HG02623 (cell line): ENCODE measurements around the gene TP53INP2.
"Not testable (repeated sequence)": the region's sequence is repeated elsewhere in the genome, so short reads cannot be mapped to it uniquely, and the experiment has no call there.

Source experiments
- ATAC-seq: cut with Tn5 transposase; IDR thresholded peaks from one replicate; pipeline ENCODE4 v1.9.1; 2021; ENCODE audit warnings: moderate library complexity; ENCODE audit not compliant: unreplicated experiment

The TP53INP2 gene, protein sequence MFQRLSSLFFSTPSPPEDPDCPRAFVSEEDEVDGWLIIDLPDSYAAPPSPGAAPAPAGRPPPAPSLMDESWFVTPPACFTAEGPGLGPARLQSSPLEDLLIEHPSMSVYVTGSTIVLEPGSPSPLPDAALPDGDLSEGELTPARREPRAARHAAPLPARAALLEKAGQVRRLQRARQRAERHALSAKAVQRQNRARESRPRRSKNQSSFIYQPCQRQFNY

DNA sequence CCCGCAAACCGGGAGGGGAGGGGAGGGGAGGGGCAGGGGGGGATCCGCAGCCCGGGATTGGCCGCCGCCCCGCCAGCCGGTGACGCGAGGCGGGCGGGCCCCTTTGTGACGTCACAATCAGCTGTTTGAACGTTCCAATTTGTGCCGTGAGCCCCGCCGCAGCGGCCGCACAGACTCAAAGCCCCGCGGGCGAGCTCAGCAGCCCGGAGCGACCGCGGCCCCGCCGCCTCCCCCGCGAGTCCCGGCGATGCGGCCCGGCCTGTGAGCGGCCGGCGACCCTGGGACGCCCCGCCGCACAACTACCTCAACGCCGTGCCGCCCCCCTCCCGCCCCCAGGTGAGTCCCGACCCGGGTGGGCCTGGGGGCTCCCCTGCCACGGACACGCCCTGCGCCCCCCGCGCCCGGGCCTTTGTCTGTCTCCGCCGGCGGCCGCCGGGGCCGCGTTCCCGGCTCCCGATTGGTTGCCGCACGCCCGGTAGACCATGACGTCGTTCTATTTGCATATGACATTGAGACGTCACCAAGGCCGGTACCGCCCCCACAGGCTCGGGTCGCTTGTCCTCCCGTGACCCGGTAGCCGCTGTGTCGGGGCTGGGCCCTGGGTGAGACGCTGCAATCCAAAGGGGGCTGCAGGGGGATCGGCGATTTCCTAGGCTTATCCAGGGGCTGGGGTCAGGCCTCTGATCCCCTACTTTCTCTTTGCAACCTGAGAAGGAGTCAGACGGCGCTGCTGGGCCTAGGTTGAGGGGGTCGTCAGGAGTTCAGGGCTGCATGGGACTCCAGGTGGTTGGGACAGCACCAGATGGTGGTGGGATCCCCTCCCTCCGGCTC, at the start of gene TP53INP2:
Gene TP53INP2 (plus strand): TSS at position 168 of the 831 bp plus-strand sequence. CDS start 4,396 bp downstream, outside the sequence.
- ATAC-seq, result peak; percentile 56

DNA sequence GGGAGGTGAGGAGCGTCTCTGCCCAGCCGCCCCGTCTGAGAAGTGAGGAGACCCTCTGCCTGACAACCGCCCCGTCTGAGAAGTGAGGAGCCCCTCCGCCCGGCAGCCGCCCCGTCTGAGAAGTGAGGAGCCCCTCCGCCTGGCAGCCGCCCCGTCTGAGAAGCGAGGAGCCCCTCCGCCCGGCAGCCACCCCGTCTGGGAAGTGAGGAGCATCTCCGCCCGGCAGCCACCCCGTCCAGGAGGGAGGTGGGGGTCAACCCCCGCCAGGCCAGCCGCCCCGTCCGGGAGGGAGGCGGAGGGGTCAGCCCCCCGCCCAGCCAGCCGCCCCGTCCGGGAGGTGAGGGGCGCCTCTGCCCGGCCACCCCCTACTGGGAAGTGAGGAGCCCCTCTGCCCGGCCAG, 45.5 kb upstream of the TP53INP2 start:
- not testable (repeated sequence) for ATAC-seq

DNA sequence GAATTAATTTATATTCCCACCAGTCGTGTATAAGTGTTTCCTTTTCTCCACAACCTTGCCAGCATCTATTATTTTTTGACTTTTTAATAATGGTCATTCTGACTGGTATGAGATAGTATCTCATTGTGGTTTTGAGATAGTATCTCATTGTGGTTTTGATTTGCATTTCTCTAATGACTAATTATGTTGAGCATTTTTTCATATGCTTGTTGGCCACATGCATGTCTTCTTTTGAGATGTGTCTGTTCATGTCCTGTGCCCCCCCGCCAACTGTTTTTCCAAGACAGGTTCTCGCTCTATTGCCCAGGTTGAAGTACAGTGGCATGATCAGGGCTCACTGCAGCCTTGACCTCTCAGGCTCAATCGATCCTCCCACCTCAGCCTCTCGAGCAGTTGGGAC, 42.3 kb upstream of the TP53INP2 start:
- ATAC-seq, result not testable (repeated sequence)

DNA sequence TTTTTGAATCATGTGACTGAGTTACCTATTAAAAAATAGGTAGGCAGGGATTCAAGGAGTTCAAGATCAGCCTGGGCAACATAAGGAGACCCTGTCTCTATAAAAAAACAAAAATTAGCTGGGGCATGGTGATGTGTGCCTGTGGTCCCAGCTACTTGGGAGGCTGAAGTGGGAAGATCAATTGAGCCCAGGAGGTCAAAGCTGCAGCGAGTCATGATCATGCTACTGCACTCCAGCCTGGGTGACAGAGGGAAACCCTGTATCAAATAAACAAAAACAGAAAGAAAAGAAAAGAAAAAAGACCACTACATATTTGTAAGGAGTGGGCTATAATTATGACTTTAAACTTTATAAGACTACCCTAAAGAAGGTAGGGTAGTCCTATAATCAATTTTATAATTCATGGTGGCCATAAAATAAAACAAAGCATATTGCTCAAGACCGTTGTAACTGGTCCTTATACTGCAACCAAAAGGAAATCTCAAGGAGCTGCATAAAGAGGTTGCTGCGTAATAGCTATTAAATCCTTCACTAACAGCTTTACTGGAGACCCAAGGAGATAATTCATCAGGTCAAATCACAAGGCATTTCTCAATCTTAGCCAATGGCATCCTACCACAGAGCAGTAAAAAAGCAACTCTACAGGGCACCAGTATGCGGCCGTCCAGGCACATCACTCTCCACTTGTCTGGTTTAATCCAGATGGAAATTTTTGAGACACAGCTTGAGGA, 40.8 kb upstream of the TP53INP2 start:
- no peak for ATAC-seq

DNA sequence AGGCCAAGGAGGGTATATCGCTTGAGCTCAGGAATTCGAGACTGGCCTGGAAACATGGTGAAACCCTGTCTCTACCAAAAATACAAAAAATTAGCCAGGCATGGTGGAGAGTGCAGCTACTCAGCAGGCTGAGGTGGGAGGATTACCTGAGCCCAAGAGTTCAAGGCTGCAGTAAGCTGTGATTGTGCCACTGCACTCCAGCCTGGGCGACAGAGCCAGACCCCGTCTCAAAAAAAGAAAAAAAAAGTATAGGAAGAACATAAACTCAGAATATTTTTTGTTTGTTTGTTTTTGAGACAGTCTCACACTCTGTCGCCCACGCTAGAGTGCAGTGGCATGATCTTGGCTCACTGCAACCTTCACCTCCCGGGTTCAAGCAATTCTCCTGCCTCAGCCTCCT, 39.4 kb upstream of the TP53INP2 start:
- not testable (repeated sequence) for ATAC-seq

DNA sequence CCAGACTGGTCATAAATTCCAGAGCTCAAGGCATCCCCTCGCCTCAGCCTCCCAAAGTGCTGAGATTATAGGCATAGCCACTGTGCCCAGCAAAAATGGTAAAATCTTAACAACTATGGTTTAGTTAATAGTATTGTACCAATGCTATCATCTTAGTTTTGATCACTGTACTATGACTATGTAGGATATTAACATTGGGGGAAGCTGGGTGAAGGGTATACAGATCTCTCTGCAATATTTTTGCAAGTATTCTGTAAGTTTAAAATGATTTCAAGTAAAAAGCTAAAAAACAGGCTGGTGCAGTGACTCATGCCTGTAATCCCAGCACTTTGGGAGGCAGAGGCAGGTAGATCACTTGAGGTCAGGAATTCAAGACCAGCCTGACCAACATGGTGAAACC, 35.0 kb upstream of the TP53INP2 start:
- no peak for ATAC-seq

DNA sequence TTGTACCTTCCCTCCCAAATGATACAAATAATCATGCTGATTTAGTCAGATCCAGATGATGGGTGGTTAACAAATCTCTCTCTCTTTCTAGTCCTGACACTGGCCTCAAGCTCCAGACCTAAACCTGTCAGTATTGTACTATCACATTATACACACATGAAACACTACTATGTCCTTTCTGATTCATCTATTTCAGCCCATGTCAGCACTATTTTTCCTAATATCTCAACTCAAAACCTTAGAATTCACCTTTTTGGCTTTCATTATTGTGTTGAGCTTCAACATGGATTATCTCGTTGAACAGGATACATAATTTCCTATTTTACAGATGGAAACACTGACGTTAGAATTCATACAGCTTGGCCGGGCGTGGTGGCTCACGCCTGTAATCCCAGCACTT, 30.7 kb upstream of the TP53INP2 start:
- ATAC-seq, result no peak

DNA sequence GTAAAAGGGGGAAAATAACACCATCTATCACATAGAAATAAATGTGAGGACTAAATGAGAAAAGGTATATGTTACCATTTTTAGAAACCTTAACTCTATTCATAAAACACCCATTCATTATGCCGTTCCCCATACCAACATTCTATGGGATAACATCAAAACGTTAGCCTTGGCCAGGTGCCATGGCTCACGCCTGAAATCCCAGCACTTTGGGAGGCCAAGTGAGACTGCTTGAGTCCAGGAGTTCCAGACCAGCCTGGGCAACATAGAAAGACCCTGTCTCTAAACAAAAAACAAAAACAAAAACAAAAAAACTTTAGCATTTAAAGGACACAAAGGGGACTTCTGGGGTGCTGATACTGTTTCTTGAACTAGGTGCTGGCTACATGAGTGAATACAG, 28.6 kb upstream of the TP53INP2 start:
- ATAC-seq, result no peak

DNA sequence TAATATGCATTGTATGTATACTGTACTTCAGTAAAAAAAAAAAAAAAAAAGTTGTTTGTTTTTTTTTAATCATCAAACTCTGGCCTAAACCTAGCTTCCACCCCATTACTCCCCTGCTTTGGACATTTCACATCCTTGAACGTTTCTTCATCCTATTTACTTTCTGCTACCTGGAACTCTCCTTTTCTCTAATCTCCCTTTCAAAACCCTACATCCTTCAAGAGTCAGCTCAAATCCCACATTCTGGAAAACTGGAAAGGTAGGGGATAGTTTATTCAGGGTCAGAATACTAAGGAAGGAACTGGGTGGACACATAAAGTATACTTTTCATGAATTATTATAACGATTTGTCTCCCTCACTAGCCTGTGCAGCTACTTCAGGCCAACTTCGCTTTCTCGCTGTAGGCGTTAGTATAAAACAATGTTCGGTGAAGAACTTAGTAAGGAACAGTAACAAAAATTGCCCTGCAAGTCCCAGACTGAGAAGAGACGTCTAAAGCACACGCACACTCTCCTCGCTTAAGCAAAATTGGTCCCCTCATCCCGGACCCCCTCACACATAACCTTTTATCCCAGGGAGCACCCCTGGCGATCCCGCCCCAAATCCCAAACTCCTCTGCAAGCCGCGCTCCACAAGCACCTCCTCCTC, 28.0 kb upstream of the TP53INP2 start:
- ATAC-seq, result no peak

DNA sequence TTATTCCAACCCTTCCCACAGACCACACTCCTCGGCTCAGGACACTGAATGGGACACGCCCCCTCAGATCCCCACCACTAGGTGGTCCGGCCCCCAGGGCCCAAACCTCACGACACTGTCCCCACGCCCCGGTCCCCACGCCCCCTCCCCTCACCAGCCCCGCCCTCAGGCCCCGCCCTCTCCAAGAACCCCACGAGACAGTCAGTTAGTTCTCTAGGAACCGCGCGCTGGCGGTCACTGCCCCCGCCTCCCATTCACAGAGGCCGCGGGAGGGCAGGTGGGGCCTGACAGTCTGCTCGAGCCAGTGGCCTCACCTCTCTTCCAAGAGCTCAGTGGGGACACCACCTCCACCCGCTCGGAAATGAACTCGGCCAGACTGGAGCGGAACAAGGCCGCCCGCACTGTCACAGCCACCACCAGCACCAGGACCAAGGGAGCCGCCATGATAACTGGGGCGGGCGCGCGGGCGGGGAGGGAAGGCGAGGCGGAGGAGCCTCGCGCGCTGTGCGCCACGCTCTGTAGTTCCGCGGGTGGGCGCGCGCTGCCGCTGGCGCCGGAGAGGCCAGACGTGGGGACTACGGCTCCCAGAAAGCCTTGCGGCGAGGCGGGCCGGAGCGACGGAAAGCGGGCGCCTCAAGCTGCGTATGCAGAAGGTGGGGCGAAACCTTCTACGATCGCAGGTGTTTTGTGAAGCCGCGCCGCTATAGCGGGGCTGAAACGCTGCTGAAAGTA, 27.3 kb upstream of the TP53INP2 start, which contains the start of gene PIGU:
Gene PIGU (minus strand): TSS at position 451 of the 732 bp plus-strand sequence. CDS start 7 bp downstream, at position 444.
- ATAC-seq, result peak; percentile 91

DNA sequence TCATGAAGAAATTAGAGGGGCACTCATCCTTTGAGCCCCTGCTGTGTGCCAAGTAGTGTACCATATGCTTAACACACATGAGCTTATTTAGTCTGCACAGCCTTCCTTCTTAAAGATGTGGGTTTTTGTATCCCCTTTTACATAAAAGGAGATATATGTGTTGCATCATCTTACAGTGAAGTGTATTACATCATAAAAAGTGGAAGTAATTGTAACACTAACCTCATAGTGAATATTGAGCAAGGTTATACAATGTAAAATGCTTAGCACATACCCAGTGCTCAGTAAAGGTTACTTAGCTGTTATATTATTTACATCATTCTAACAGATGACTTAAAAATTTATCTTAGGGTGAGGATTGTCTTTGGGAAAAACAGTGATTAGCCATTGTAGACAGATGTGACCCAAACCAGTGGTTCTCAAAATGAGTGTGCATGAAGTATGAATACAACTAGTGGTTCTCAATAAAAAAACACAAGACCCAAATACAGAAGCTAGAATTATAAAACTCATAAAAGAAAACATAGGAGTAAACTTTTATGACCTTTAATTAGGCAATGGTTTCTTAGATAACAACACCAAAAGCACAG, 23.5 kb upstream of the TP53INP2 start:
- ATAC-seq, result no peak

DNA sequence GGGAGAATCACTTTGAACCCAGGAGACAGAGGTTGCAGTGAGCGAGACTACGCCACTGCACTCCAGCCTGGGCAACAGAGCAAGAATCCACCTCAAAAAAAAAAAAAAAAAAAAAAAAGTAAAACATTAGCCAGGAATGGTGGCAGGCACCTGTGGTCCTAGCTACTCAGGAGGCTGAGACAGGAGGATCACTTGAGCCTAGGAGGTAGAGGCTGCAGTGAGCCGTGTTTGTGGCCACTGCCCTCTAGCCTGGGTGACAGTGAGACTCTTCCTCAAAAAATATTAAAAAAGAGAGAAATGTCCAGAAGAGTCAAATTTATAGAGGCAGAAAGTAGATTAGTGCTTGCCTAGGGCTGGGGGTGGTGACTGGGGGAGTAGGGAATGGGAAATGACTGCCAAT, 20.5 kb upstream of the TP53INP2 start:
- no peak for ATAC-seq

DNA sequence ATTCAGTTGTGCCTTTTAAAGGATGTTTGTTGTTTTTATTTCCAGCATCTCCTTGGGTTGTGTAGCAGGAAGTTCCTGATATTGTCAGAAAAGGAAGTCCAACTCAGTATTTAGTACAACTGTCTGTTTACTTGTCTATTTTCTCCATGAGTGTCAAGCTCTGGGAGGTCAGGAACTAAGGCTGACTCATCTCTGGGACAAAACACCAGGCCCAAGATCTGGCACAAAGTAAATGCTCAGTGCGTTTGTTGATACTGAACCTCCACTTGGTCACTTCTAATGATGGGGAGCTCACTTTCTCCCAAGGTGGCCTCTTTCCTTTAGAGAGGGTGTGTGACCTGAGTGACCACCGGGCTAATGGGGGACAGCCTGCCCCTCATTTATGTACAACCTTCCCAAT, 14.7 kb upstream of the TP53INP2 start:
- no peak for ATAC-seq

DNA sequence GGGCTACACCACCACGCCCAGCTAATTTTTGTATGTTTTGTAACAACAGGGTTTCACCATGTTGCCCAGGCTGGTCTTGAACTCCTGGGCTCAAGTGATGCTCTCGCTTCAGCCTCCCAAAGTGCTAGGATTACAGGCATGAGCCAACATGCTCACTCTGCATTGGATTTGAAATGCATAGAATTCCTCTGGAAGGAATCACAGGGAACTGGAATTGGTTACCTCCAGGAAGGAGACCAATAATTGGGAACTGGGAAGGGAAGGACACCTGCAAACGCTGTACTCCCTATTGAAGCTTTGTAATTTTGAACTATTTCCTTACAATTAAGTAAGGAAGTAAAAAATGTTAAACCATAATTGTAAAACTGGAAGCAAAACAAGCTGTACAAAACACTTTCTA, 12.3 kb upstream of the TP53INP2 start:
- ATAC-seq, result no peak

DNA sequence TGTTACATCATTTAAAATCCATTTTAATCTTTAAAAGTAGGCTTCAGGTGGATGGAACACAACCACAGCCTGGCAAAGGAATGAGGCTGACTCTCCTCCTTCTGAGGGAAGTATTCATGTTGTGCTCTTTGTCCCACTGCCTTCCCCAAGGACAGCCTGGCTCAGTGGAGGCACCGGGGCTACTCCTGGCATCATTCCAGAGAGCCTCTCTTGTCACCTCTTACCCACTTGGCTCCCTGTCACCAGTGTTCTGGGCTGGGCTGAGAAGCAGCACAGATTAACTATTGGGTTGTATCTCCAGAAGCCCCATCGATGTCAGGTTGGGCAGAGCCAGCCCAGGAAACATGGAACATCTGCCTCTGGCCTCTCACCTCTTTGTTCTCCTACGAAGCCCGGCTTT, 10.7 kb upstream of the TP53INP2 start:
- no peak for ATAC-seq

DNA sequence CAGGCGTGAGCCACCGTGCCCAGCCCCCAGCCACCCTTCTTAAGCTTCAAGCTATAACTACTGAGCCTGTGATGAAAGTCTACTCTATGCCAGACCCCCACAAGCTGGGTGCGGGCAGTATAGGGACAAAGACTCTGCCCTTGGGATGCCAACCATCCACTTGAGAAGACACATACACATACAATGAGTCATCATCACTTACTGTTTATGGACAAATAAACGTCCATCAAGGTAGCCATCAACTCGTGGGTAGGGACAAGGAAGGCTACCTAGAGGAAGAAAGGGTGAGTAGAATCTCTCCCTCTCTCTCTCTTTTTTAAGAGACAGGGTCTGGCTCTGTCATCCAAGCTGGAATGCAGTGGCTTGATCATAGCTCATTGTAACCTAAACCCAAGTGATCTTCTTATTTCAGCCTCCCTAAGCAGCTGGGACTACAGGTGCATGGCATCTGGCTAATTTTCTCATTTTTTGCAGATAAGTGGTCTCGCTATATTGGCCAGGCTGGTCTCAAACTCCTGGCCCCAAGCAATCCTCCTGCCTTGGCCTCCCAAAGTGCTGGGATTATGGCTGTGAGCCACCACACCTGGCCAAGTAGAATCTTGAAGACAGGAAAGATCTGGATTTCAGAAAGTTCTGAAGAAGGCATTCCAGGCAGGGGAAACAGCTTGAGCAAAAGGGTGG, 2.6 kb upstream of the TP53INP2 start:
- ATAC-seq, result no peak

DNA sequence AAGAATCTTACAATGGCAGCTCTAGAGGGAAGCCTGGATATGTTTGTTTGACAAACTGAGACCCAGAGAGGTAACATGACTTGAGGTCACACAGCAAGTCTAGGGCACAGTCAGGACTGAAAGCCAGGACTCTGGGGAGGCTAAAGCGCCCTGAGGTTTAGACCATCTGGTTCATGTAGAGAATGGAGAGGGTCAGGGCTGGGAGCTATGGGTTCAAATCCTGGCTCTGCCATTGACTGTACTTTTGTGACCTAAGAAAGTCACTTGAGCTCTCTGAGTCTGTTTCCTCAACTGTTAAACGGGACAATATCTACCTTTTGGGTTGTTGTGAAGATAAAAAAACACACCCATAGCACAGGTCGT, 1.1 kb upstream of the TP53INP2 start:
- ATAC-seq, result no peak

DNA sequence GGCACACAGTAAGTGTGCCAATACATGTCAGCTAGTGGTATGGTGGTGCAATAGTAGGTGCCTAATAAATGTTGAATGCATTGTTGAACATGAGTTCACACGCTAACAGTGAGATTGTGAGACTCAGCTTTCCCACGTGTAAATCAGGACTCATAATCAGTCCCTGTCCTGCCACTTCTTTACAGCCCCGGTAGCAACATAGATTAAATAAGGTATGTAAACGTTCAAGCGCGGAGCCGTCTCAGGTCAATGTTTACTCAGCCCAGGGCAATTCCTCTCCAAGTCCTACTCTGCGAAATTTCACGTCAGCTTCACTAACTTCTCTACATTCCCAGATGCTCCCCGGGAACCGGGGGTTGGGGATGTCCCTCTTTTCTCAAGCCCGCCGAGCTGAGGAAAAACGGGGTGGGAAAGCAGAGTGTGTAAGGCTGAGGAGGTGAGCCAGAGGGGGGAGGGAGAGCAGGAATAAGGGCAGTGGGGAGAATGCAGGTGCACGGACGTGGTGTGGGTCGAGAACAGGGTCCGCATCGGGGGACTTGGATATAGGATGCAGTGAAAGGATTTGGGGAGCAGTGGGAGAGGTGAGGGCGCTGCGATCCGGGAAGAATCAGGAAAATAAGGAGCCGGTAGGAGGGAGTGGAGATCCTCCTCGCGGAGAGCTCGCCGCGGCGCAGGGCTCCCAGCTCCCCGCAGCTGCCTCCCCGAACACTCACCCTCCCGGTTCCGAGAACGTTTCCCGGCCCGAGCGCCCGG, 544 bp upstream of the TP53INP2 start:
- no peak for ATAC-seq

DNA sequence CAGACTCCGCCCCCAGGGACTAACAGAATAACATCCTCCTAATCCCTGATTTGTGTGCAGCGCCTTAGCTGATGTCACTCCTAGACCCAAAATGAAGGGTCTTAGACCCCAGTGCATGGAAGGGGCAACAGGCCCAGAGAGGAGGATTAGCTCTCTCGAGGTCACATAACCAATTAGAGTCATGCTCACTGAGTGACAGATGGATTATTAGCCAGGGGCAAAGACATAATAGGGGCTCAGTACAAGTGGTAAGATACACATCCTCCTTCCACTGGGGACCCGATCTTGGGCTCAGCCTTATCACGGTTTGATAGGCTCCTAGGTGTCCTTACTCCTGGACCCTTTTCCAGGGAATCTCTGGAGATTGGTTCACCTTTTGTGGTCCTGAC, 858 bp downstream of the TP53INP2 start:
- ATAC-seq, result no peak
